ENCODE data around the gene TMEM106C.

TMEM106C gene

DNA sequence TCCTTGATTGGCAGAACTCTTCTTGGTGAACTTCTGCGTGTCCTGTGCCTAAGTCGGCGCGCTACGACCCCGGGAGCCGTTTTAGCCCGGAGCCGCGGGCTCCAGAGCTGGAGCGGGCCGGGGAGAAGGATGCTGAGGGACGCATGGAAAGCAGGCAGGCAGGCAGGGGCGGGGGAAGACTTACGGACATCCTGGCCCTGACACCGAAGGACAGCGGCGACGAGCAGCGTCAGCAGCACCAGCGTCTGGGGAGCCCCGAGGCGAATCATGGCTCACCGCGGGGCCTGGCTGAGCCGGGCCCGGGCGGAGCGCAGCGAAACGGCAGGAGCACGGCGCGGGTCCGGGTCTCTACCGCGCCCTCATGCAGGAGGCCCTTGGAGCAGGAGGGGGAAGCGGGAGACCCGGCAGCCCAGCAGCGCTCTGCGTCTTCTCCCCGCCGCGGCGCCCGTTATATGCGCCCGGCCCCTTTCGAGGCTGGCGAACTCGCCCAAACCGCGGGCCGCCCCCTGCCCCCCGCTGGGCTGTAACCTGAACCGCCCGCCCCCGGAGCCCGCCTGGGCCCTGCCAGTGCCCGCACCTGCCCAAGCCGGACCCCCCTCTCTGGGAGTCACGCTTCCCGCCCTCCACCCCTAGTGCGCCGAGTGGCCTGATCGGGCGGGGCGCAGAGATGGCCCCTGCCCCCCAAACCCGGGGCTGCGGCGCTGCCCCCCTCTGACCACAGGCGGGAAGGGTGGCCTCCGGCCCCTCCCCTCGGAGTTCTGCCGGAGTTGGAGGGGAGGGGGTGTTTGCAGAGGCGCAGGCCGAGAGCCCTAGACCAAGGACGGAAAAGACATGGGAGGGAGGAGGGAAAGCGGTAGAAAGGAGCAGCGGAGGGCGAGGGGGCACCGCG lies 40.9 kb downstream of the TMEM106C start, which contains the start of gene COL2A1:
COL2A1 (minus strand) TSS at position 424 of the 889 bp plus-strand sequence; CDS start at position 269, 155 bp downstream.
- TF ChIP-seq GATA3 (IDR thresholded peaks at IDR 0.05; ENCODE audit: low read depth, low read length) (no peak), GATA2 (IDR thresholded peaks at IDR 0.05; ENCODE audit: low read depth, low read length) (no peak)

DNA sequence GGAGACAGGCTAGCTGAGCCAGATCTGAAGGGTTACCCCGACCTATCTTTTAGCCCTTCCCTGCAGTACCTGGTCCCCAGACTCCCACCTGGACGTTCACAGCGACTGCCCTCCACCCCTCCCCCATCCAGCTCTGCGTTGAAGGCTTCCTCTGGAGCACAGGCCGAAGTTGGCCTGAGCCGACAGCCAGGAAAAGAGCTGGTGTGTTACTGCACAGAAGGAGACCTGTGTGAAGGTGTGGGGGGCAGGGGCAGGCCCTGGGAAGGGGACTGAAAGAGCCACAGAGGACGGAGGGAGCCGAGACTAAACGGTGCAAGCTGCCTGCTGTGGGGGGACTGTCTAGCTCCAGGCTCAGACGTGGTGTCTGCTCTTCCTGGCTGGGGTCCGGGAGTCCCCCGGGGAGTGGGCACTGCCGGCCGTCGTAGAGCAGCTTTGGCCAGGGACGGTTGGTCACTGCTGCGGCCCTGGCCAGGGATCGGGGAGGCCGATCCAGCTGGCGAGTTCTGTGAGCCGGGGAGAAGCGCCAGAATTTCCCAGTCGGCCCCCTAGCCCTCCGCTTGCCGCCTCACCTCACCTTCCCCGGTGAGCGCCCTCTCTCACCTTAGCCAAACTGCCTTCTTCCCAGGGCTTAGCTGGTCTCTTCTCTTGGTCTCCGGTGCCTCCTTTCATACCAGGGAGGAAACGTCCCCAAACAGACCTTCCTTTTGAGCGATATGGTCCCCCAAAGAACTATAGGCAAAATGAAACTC lies 41.8 kb downstream of the TMEM106C start:
- TF ChIP-seq GATA3 (IDR thresholded peaks at IDR 0.05; ENCODE audit: low read depth, low read length): no peak
- TF ChIP-seq GATA2 (IDR thresholded peaks at IDR 0.05; ENCODE audit: low read depth, low read length): no peak

DNA sequence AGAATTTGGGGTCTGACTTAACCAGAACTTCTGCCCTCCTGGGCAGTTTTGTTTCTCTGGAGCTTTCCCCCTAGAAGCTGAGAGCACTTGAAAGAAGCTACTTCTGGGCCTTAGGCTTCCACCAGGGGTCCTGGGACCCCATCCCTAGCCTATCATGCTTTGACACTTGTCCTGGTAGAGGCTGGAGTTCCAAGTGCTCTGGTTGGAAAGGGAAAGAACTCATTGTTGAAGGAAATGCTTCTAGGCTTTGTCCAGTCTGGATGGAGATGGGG lies 42.3 kb downstream of the TMEM106C start:
- TF ChIP-seq GATA2 (IDR thresholded peaks at IDR 0.05; ENCODE audit: low read depth, low read length) (no peak), GATA3 (IDR thresholded peaks at IDR 0.05; ENCODE audit: low read depth, low read length) (no peak)

DNA sequence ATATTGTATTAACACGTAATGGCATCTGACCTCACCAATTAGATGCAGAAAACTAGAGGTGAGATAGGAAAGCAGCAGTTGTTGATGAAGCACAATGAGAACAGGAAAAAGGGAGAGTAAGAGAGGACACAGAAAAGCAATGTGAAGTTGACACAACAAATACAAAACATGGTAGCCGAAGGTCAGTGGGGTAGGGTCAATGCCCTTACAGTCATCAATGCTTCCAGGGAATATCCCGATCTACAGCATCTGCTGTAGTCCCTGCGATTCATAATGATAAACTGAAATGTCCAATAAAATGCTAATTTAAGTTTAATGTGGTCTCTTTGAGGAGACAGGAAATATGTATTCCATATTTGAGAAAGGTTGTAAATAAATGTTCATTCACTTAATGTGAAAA lies 43.8 kb downstream of the TMEM106C start:
- TF ChIP-seq GATA2 (IDR thresholded peaks at IDR 0.05; ENCODE audit: low read depth, low read length) (no peak), GATA3 (IDR thresholded peaks at IDR 0.05; ENCODE audit: low read depth, low read length) (no peak)

DNA sequence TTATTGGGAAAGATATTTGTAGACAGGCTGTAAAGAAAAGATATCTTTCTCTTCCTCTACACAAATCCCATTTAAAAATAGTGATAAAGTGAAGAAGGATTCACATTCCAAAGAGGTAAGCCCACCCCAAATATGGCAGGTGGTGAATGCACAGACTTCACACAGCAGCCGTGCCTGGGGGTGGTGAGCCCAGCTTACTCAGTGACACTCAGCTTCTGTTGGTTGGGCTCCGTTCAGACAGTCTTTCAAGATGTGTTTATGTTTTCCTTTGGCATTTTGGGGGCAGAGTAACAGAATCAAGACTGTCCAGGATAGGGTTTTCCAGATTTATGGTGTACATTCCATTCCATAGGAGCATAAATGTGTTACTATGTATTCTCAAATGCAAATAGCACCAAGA lies 45.0 kb downstream of the TMEM106C start:
- TF ChIP-seq GATA3 (IDR thresholded peaks at IDR 0.05; ENCODE audit: low read depth, low read length) (no peak), GATA2 (IDR thresholded peaks at IDR 0.05; ENCODE audit: low read depth, low read length) (no peak)

DNA sequence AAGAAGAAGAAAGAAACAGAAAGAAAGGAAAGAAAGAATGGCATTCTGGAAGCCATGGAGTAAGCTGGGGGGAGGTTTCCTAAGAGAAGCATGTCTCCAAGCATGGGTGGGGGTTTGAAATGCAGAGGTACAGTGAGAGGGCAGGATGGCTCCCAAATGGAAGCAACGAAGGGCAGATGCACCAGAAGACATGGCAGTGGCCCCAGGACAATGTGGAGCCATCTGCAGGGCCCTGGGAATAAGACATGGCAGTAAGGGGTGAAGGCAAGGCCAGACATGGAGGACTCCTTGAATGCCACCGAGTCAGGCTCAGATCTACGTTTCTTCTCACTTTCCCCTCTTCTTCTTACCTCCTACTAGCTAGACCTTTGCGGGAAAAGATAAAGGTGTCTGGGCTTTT lies 45.6 kb downstream of the TMEM106C start:
- no peak for TF ChIP-seq GATA2 (IDR thresholded peaks at IDR 0.05; ENCODE audit: low read depth, low read length)
- no peak for TF ChIP-seq GATA3 (IDR thresholded peaks at IDR 0.05; ENCODE audit: low read depth, low read length)

DNA sequence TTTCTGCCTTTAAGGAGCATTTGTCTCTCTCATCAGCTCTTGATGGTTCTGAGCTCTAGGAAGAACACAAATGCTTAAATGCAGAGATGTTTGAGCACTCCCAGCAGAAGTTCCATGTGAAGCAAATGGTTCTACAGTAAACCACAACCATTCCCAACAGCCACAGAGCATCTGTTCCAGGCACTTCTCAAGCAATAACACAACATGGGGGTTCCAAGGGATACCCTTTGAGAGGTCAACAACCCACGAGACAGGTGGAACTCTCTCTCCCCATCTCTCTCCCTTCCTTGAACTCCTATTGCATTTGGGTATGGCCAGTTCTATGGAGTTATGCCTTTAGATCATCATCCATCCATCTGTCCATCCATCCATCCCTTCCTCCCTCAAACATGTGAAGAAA lies 46.1 kb downstream of the TMEM106C start:
- TF ChIP-seq GATA2 (IDR thresholded peaks at IDR 0.05; ENCODE audit: low read depth, low read length): no peak
- TF ChIP-seq GATA3 (IDR thresholded peaks at IDR 0.05; ENCODE audit: low read depth, low read length): no peak

DNA sequence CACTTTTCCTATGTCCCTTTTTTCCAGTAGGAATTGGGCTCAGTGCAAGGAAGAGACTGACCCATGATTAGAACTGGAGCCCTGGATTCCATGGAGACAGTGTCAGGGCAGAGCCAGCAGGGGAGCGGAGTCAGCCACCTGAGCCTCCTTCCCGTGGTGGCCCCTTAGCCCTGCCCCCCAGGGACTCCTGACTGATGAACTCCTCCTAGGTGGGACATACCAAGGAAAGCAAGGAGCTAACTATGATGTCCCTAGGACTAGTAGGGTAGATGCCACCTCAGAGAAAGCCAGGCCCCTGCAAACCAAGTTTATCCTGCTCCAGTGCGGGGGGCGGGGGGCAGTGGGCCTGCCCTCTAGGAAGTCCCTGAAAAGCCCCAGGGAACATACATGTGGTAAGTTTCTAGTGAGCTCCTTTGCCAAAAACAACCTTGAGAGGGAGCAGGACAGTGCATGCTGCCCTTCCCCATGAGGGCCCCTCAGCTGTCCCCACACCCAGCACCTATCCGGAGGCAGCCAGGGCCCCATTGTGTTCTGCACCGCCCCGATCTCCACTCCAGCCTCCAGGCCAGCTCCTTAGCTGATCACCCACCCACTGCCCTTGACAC lies 47.1 kb downstream of the TMEM106C start:
- no peak for TF ChIP-seq GATA2 (IDR thresholded peaks at IDR 0.05; ENCODE audit: low read depth, low read length)
- TF ChIP-seq GATA3 (IDR thresholded peaks at IDR 0.05; ENCODE audit: low read depth, low read length): no peak

DNA sequence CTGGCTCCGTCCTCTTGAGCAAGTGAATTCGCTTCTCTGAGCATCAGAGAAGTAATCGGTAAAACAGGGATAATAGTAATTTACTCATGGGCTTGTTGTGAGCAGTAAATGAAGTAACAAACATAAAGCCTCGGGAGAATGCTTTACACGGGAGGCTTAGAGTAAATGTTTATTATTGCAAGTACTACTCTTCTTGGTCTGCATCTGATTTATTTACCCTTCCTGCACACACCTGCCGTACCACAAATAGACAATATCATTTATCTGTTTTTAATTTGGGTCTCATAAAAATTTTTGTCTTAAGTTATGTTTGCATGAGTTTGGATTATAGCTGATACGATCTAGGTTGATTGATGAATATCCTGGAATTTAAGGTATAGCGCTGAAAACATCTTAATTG lies 48.7 kb downstream of the TMEM106C start:
- TF ChIP-seq GATA3 (IDR thresholded peaks at IDR 0.05; ENCODE audit: low read depth, low read length): no peak
- TF ChIP-seq GATA2 (IDR thresholded peaks at IDR 0.05; ENCODE audit: low read depth, low read length): no peak

DNA sequence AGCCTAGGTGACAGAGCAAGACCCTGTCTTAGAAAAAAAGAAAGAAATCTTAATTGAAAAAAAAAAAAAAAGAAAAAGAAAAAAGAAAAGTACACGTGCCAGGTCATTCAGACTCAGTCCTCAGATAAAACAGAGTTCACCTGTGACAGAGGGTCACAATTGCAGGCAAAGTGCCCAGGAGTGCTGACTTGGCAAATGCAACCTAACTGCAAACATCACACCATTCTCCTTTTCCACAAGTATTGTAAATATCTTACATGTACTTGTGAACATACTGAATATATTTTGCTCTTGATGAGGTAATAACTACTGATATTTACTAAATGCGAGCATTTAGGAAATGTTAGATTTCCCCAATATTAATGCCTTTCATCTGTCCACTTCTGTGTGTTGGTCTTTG lies 49.9 kb downstream of the TMEM106C start:
- TF ChIP-seq GATA3 (IDR thresholded peaks at IDR 0.05; ENCODE audit: low read depth, low read length): no peak
- no peak for TF ChIP-seq GATA2 (IDR thresholded peaks at IDR 0.05; ENCODE audit: low read depth, low read length)

DNA sequence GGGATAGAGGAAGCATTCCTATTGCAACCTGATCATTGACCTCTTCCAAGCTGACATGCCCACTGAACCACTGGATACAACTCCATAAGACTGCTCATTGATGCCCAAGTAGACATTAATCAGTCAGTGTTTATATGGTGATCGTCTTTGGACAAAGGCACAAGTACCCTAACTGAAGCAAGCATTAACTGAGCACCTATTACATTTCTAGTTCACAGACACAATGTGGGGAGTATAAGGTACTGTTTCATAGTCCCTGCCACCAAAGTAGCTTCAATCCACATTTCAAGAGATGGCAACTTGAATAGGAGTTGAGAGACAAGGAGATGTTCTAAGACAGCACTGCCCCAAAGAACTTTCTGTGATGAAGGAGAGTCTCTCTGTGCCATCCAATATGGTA lies 51.7 kb downstream of the TMEM106C start:
- TF ChIP-seq GATA2 (IDR thresholded peaks at IDR 0.05; ENCODE audit: low read depth, low read length) (no peak), GATA3 (IDR thresholded peaks at IDR 0.05; ENCODE audit: low read depth, low read length) (no peak)

DNA sequence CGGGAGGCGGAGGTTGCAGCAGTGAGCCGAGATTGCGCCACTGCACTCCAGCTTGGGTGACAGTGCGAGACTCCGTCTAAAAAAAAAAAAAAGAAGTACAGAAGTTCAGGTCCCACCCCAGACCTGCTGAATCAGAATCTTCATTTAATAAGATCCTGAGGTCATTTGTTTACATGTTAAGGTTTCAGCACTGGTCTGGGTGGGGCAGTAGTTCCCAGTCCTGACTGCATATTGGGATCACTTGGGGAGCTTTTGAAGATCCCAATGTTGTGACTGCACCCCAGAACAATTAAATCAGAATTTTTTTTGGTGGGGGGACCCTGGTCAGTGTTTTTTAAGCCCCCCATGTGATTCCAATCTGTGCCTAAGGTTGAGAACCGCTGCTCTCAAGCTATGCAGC lies 52.6 kb downstream of the TMEM106C start:
- TF ChIP-seq GATA3 (IDR thresholded peaks at IDR 0.05; ENCODE audit: low read depth, low read length): no peak
- no peak for TF ChIP-seq GATA2 (IDR thresholded peaks at IDR 0.05; ENCODE audit: low read depth, low read length)

DNA sequence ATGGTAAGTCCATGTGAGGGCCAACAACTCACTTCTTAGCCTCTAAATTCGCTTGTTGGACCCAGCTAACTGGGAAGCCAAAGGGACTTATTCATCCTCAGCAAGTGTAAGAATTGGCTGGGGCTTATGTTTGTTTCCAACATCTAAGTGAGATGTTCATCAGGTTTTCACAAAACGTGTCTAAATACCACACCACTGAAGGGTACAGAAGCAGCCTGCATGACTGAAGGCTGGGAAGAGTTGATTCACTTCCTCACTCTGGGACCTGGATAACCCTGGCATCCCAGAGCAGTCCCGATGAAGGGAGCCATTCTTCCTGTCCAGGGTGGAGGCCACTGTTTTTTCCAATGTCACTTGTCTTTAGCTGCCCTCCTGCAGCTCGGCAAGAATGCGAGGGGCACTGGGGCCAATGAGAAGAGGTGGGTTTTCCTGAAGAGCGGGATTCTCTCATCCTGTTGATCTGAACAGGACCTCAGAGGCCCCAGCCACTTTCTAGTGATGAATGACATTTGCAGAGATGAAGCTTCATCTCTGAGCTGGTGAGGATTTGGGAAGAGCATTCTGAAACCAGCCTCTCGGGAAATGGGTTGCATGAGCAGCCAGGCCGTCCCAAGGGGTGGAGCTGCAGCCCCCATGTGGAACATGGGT lies 53.1 kb downstream of the TMEM106C start:
- TF ChIP-seq GATA2 (IDR thresholded peaks at IDR 0.05; ENCODE audit: low read depth, low read length): no peak
- TF ChIP-seq GATA3 (IDR thresholded peaks at IDR 0.05; ENCODE audit: low read depth, low read length): no peak

DNA sequence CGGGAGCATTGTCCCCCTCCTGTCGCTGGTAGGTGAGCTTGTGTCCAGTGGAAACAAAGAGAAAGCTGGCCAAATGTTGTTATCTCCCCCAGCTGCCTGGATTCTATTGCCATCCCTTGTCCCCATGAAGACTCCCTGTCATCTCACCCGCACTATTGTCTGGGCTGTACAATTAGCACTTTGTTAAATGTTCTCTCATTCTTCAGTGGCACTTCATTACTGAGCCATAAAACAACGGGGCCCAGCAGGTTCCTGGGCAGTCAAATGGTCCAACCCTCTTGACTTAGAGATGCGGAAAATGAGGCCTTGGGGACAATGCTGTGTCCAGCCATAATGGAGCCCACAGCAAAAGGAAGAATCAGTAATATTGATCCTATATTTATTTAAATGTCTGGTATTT lies 54.1 kb downstream of the TMEM106C start:
- TF ChIP-seq GATA3 (IDR thresholded peaks at IDR 0.05; ENCODE audit: low read depth, low read length) (no peak), GATA2 (IDR thresholded peaks at IDR 0.05; ENCODE audit: low read depth, low read length) (no peak)

All from SH-SY5Y (cell line).